GM15510 (cell line): ENCODE measurements around the gene SLC7A6OS.

Experiments used
- POLR2A ChIP-seq: IDR thresholded peaks from 3 replicates; pipeline ENCODE4 v1.6.1; 2011; ENCODE audit warnings: borderline replicate concordance; ENCODE audit not compliant: insufficient read length; ENCODE audit errors: extremely low read depth

The SLC7A6OS gene

GRCh38 chr16:68347605-68348004, 36.9 kb upstream of the SLC7A6OS start:
- no peak for TF ChIP-seq POLR2A

GRCh38 chr16:68346892-68347480, 36.2 kb upstream of the SLC7A6OS start:
- no peak for TF ChIP-seq POLR2A

- TF ChIP-seq POLR2A = no peak
These were observed 35.4 kb upstream of the SLC7A6OS start for GRCh38 chr16:68345958-68346635.

- no peak for TF ChIP-seq POLR2A
These were observed 34.6 kb upstream of the SLC7A6OS start for GRCh38 chr16:68345351-68345810.

GRCh38 chr16:68344252-68344651, 33.5 kb upstream of the SLC7A6OS start:
- TF ChIP-seq POLR2A = no peak

- no peak for TF ChIP-seq POLR2A
These were observed 32.4 kb upstream of the SLC7A6OS start for GRCh38 chr16:68343137-68343536.

- TF ChIP-seq POLR2A = no peak
These were observed 31.9 kb upstream of the SLC7A6OS start for GRCh38 chr16:68342620-68343019.

- TF ChIP-seq POLR2A = no peak
These were observed 28.5 kb upstream of the SLC7A6OS start for GRCh38 chr16:68339214-68339613.

- TF ChIP-seq POLR2A = no peak
These were observed 27.8 kb upstream of the SLC7A6OS start for GRCh38 chr16:68338326-68339119.

GRCh38 chr16:68335175-68335574, 24.4 kb upstream of the SLC7A6OS start:
- TF ChIP-seq POLR2A = no peak

- TF ChIP-seq POLR2A = no peak
These were observed 21.8 kb upstream of the SLC7A6OS start for GRCh38 chr16:68332411-68333121.

- no peak for TF ChIP-seq POLR2A
These were observed 21.2 kb upstream of the SLC7A6OS start for GRCh38 chr16:68331879-68332410.

- TF ChIP-seq POLR2A = no peak
These were observed 18.2 kb upstream of the SLC7A6OS start for GRCh38 chr16:68328860-68329390.

GRCh38 chr16:68328151-68328859, 17.6 kb upstream of the SLC7A6OS start:
- TF ChIP-seq POLR2A = no peak
